Esophagus muscularis mucosa (tissue), 4 donors: ENCODE results near the gene TMEM38A. TPM values are rescaled to one million over a fixed set of nuclear protein-coding genes. Genes with fewer than 3 reads are reported as not detected.

Experiments
- DNase-seq: peaks from one replicate; pipeline ENCODE4 v3.0.0-alpha.2; 2017; ENCODE audit errors: extremely low spot score
- H3K27ac ChIP-seq, 4 donors: fragments of 200-600 bp; sonication (generic); replicated peaks in 1 of 4; 1 replicate in 3 of 4; 2 replicates in 1 of 4; pipeline ENCODE4 v1.5.1; 2016 to 2019; ENCODE audit warnings: mild to moderate bottlenecking in 1 of 4
- H3K27me3 ChIP-seq, 4 donors: fragments of 200-600 bp; sonication (generic); one replicate each; pipeline versions ENCODE4 v1.5.1 to v1.6.0; 2016 to 2019
- H3K36me3 ChIP-seq, 4 donors: fragments of 200-600 bp; sonication (generic); one replicate each; pipeline ENCODE4 v1.5.1; 2016 to 2019
- H3K4me1 ChIP-seq, 4 donors: fragments of 200-600 bp; sonication (generic); one replicate each; pipeline ENCODE4 v1.5.1; 2016 to 2019
- H3K4me3 ChIP-seq, 4 donors: fragments of 200-600 bp; sonication (generic); 1 replicate in 2 of 4; 2 replicates in 2 of 4; pipeline ENCODE4 v1.5.1; 2016 to 2019; ENCODE audit warnings: mild to moderate bottlenecking in 4 of 4, moderate library complexity in 1 of 4
- H3K9me3 ChIP-seq, 4 donors: fragments of 200-600 bp; sonication (generic); 1 replicate in 3 of 4; 2 replicates in 1 of 4; pipeline ENCODE4 v1.5.1; 2016 to 2019
- CTCF ChIP-seq, 3 experiments: fragments of 200-600 bp in 2 of 3; fragments of 450-650 bp in 1 of 3; sonication (generic) in 2 of 3; IDR thresholded peaks; one replicate each; pipeline ENCODE4 v1.5.1; 2017 to 2019; ENCODE audit warnings: antibody characterized with exemption in 3 of 3, mild to moderate bottlenecking in 2 of 3, moderate library complexity in 1 of 3
- EP300 ChIP-seq: sonication (generic); formaldehyde crosslinking; IDR thresholded peaks from one replicate; pipeline ENCODE4 v1.6.1; 2017; ENCODE audit warnings: antibody characterized with exemption
- POLR2A ChIP-seq: fragments of 450-650 bp; IDR thresholded peaks from one replicate; pipeline ENCODE4 v1.6.1; 2017; ENCODE audit warnings: antibody characterized with exemption, moderate library complexity, mild to moderate bottlenecking, low read depth
- POLR2AphosphoS5 ChIP-seq, 2 donors: sonication (generic); formaldehyde crosslinking; IDR thresholded peaks; one replicate each; pipeline ENCODE4 v1.6.1; 2017; ENCODE audit warnings: antibody characterized with exemption in 2 of 2
- WGBS: methylation state at CpG from one replicate; pipeline ENCODE4 v1.1.5; 2018; 5-methylcytosine and 5-hydroxymethylcytosine counted together
- intact Hi-C: fragments of 100-400 bp; cut with DNase I; formaldehyde crosslinking; loops from one replicate; pipeline ENCODE4 v1.15.1; 2023
- total RNA-seq, 4 donors: library from RNA; depleted of rRNA; stranded (reverse); fragments of >200 nt; gene quantifications; one replicate each; pipeline versions ENCODE4 v1.1.0 to v1.2.1, GENCODE V29; 2016

Gene TMEM38A
- total RNA-seq, 4 donors from 2014 or later = 6.3 to 10.4 (median 7.7) TPM

GRCh38 chr19:16678498-16678897, 17.6 kb downstream of the TMEM38A start:
- H3K4me3 ChIP-seq = no peak overlapping the region
- no peaks in the 10 kb centered on the region for H3K27me3 ChIP-seq
- intact Hi-C loops = no loop called here
- H3K9me3 ChIP-seq = peaks cover 0 to 14% (median 5%) of the 10 kb centered on the region in 4 donors
- H3K27ac ChIP-seq = no peak overlapping the region
- no peak for TF ChIP-seq EP300
- TF ChIP-seq CTCF (IDR thresholded peaks at IDR 0.05) = no peak
- no peak for TF ChIP-seq POLR2AphosphoS5 (IDR thresholded peaks at IDR 0.05)
- no peak for TF ChIP-seq POLR2A
- no peak for DNase-seq
- H3K36me3 ChIP-seq = peaks cover 17 to 43% (median 34%) of the 10 kb centered on the region in 4 donors
- WGBS = 91% methylated on average over 9 of the region's 9 CpGs
- no peaks in the 10 kb centered on the region for H3K4me1 ChIP-seq

- DNase-seq = no peak
- TF ChIP-seq EP300 (no peak), POLR2A (no peak), CTCF (IDR thresholded peaks at IDR 0.05) (no peak), POLR2AphosphoS5 (IDR thresholded peaks at IDR 0.05) (no peak)
- H3K36me3 ChIP-seq = peaks cover 17 to 39% (median 32%) of the 10 kb centered on the region in 4 donors
- H3K9me3 ChIP-seq = peaks cover 0 to 14% (median 5%) of the 10 kb centered on the region in 4 donors
- intact Hi-C loops = no loop called here
- H3K27me3 ChIP-seq = no peaks in the 10 kb centered on the region
- WGBS = 90% methylated on average over 10 of the region's 11 CpGs
- no peak overlapping the region for H3K27ac ChIP-seq
- H3K4me3 ChIP-seq = no peak overlapping the region
- no peaks in the 10 kb centered on the region for H3K4me1 ChIP-seq
Observed at GRCh38 chr19:16679811-16680210, 18.9 kb downstream of the TMEM38A start.

- no peaks in the 10 kb centered on the region for H3K4me1 ChIP-seq
- 100% methylated on average over 2 of the region's 2 CpGs for WGBS
- no peak for DNase-seq
- no peak overlapping the region for H3K27ac ChIP-seq
- TF ChIP-seq CTCF (IDR thresholded peaks at IDR 0.05) = no peak
- TF ChIP-seq POLR2AphosphoS5 (IDR thresholded peaks at IDR 0.05) = no peak
- no peak for TF ChIP-seq POLR2A
- TF ChIP-seq EP300 = no peak
- H3K27me3 ChIP-seq = no peaks in the 10 kb centered on the region
- peaks cover 0 to 14% (median 5%) of the 10 kb centered on the region in 4 donors for H3K9me3 ChIP-seq
- H3K4me3 ChIP-seq = no peak overlapping the region
- H3K36me3 ChIP-seq = peaks cover 17 to 39% (median 31%) of the 10 kb centered on the region in 4 donors
- intact Hi-C loops = no loop called here
Observed at GRCh38 chr19:16682539-16682938, 21.6 kb downstream of the TMEM38A start.

GRCh38 chr19:16684216-16684615, 23.3 kb downstream of the TMEM38A start:
- intact Hi-C loops = no loop called here
- WGBS = 91% methylated on average over 3 of the region's 3 CpGs
- no peak for DNase-seq

More at GRCh38 chr19:16684216-16684615, 23.3 kb downstream of the TMEM38A start:
- Histone ChIP-seq H3K9me3 (peaks cover 0 to 14% (median 5%) of the 10 kb centered on the region in 4 donors), H3K4me1 (no peaks in the 10 kb centered on the region), H3K27ac (no peak overlapping the region), H3K4me3 (no peak overlapping the region), H3K27me3 (no peaks in the 10 kb centered on the region), H3K36me3 (peaks cover 17 to 39% (median 31%) of the 10 kb centered on the region in 4 donors)
- no peak for TF ChIP-seq EP300
- TF ChIP-seq POLR2A = no peak
- TF ChIP-seq POLR2AphosphoS5 (IDR thresholded peaks at IDR 0.05) = no peak
- TF ChIP-seq CTCF (IDR thresholded peaks at IDR 0.05) = no peak
